GM18858 (cell line): ENCODE measurements around the gene FXYD5.
"Not testable (repeated sequence)": the region's sequence is repeated elsewhere in the genome, so short reads cannot be mapped to it uniquely, and the experiment has no call there.

Source experiments
- ATAC-seq: cut with Tn5 transposase; IDR thresholded peaks from one replicate; pipeline ENCODE4 v1.9.1; 2021; ENCODE audit not compliant: unreplicated experiment

FXYD5 gene

GRCh38 chr19:35177377-35178274 is 23.1 kb downstream of the FXYD5 start:
- ATAC-seq, result no peak

- no peak for ATAC-seq
These were observed 24.2 kb downstream of the FXYD5 start for GRCh38 chr19:35178701-35179100.

- no peak for ATAC-seq
These were observed 25.3 kb downstream of the FXYD5 start for GRCh38 chr19:35179830-35180229.

- no peak for ATAC-seq
These were observed 26.9 kb downstream of the FXYD5 start for GRCh38 chr19:35181387-35181786.

GRCh38 chr19:35184267-35184666 is 29.7 kb downstream of the FXYD5 start:
- ATAC-seq, result no peak

- no peak for ATAC-seq
These were observed 30.3 kb downstream of the FXYD5 start for GRCh38 chr19:35184884-35185283.

- ATAC-seq, result no peak
These were observed 39.8 kb downstream of the FXYD5 start for GRCh38 chr19:35194012-35194984.

- no peak for ATAC-seq
These were observed 41.3 kb downstream of the FXYD5 start for GRCh38 chr19:35195830-35196229.

GRCh38 chr19:35196861-35197260 is 42.3 kb downstream of the FXYD5 start:
- ATAC-seq, result not testable (repeated sequence)

GRCh38 chr19:35199481-35199880 is 44.9 kb downstream of the FXYD5 start:
- ATAC-seq, result no peak

- no peak for ATAC-seq
These were observed 48.5 kb downstream of the FXYD5 start for GRCh38 chr19:35202722-35203688.

- ATAC-seq, result no peak
These were observed 50.5 kb downstream of the FXYD5 start for GRCh38 chr19:35204799-35205732.

GRCh38 chr19:35205733-35206323 is 51.3 kb downstream of the FXYD5 start:
- ATAC-seq, result no peak

- ATAC-seq, result no peak
These were observed 51.8 kb downstream of the FXYD5 start for GRCh38 chr19:35206379-35206778.

GRCh38 chr19:35206855-35207254 is 52.3 kb downstream of the FXYD5 start:
- no peak for ATAC-seq

- no peak for ATAC-seq
These were observed 52.9 kb downstream of the FXYD5 start for GRCh38 chr19:35207391-35207871.

- ATAC-seq, result no peak
These were observed 53.6 kb downstream of the FXYD5 start for GRCh38 chr19:35208121-35208520.

GRCh38 chr19:35209646-35210045 is 55.1 kb downstream of the FXYD5 start:
- no peak for ATAC-seq
